Measurements from ENCODE around the gene FGGY.

FGGY gene

DNA sequence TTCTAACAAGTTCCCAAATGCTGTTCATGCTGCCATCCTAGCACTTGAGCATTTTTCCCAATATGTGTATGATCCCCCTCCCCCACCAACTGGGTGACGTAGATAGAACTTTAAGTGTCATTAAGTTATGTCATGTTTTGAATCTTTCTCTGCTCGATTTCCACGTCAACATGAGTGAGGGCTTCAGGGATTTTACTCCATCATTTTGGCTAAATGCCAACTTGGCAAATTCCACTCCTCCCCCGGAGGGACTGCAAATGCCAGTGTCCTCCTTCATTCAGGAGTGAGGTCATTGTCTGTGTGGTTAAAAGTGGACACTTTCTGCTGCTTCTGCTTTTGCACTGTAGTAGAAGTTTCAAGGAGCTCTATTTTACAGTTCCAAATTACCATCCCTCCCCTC is 201.7 kb downstream of the FGGY start:
- H3K4me1 ChIP-seq: no peaks in the 10 kb centered on the region
- TF ChIP-seq, protein P1, sequence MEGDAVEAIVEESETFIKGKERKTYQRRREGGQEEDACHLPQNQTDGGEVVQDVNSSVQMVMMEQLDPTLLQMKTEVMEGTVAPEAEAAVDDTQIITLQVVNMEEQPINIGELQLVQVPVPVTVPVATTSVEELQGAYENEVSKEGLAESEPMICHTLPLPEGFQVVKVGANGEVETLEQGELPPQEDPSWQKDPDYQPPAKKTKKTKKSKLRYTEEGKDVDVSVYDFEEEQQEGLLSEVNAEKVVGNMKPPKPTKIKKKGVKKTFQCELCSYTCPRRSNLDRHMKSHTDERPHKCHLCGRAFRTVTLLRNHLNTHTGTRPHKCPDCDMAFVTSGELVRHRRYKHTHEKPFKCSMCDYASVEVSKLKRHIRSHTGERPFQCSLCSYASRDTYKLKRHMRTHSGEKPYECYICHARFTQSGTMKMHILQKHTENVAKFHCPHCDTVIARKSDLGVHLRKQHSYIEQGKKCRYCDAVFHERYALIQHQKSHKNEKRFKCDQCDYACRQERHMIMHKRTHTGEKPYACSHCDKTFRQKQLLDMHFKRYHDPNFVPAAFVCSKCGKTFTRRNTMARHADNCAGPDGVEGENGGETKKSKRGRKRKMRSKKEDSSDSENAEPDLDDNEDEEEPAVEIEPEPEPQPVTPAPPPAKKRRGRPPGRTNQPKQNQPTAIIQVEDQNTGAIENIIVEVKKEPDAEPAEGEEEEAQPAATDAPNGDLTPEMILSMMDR (IDR thresholded peaks at IDR 0.05; ENCODE audit: low read depth, low read length): no peak
- H3K27me3 ChIP-seq: no peaks in the 10 kb centered on the region
- H3K4me3 ChIP-seq (ENCODE audit: low read depth, low read length): no peak overlapping the region
- H3K36me3 ChIP-seq: no peaks in the 10 kb centered on the region
- no peak for DNase-seq
- no peaks in the 10 kb centered on the region; the same call in 1 of the 2 replicates for H3K9me3 ChIP-seq

DNA sequence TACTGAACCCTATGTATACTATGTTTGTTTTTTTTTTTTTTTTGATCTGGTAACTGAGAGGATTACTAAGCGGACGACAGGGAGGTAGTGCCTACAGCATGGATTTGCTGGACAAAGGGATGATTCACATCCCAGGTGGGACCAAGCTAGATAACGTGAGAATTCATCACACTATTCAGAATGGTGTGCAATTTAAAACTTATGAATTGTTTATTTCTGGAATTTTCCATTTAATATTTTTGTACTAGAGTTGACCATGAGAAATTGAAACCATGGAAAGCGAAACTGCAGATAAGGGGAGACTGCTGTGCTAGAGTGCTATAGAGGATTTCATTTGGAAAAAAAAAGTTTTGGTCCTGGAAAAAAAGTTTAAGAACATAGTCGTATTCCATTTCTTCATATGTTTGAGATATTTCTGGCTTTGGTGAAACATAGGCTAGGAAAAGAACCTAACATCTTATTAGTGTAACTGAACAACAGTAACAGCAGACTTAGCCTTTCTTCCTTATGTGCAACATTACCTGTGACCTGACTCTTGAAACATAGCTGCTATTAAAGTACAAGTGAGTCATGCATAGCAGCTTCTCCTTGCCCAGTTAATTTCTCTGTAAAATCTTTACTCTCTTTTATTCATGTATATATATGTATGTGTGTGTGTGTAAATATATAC is 202.5 kb downstream of the FGGY start:
- TF ChIP-seq, protein P1 (IDR thresholded peaks at IDR 0.05; ENCODE audit: low read depth, low read length): no peak
- DNase-seq: no peak
- Histone ChIP-seq H3K36me3 (no peaks in the 10 kb centered on the region), H3K27me3 (no peaks in the 10 kb centered on the region), H3K4me3 (ENCODE audit: low read depth, low read length) (no peak overlapping the region), H3K4me1 (no peaks in the 10 kb centered on the region), H3K9me3 (no peaks in the 10 kb centered on the region; the same call in 1 of the 2 replicates)

DNA sequence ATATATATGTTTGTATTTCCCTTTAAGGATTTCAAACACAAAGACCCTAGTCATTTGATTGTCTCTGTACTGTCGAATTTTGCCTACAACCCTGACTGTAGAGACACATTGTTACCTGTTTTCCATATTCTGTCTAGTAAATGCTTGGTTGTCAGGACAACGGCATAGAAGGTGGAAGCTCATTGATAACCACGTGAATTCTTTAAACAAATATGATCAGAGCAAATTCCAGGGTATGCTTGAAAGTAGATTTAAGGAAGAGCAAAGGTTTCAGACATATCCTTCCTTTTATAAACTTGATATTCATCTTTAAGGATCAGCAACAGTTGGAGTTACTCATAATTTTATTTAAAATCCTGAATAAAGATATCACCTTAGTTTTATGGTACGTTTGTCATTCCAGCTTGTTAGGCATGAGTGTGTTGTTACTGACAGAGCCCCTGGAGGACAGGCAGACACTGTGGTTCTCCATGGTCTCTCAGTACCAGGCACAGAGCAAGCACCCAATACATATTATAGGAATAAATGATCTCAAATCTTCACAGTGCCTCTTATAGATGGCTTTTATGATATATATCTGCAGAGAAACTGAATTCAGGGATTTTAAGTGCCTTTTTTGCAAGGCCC is 203.2 kb downstream of the FGGY start:
- DNase-seq: no peak
- H3K36me3 ChIP-seq: no peaks in the 10 kb centered on the region

DNA sequence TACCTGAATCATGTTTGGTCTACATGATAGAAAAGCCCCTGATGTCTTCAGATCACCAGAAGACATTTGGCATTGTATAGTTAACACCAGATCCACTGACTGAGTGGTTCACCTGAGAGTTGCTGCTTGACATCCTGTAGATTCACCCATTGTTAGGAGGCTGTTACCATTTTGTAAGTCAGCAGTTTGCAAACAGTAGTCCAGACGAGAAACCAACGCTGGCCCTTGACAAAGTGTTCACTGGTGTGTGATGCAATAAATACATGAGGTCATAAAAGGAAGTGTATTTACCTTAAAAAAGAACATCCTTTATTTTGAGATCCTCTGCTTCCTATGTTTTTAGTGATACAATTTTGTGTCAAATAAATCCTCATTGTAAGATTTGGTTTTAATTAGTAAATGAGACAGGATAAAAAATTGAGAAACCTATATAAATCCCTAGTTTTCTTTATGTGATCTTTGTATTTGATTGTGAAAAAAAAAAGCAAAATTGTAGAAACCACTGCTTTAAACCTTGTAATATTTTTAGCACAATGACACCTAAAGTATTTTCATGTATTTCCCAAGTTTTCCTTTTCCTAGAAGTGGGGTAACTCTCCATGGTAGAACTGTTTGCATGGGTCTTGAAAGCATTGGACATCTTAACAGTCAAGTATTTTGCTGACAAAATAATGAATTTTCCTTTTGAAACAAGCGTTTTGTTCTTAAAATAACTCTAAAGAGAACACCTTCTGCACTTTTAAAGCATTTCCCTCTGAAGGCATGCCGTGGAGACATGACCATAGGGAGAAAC is 204.3 kb downstream of the FGGY start:
- Histone ChIP-seq H3K9me3 (no peaks in the 10 kb centered on the region; the same call in 1 of the 2 replicates), H3K27me3 (no peaks in the 10 kb centered on the region), H3K36me3 (no peaks in the 10 kb centered on the region), H3K4me1 (no peaks in the 10 kb centered on the region), H3K4me3 (ENCODE audit: low read depth, low read length) (no peak overlapping the region)
- TF ChIP-seq, protein P1 (IDR thresholded peaks at IDR 0.05; ENCODE audit: low read depth, low read length): no peak
- no peak for DNase-seq

More for the DNA sequence above, 203.2 kb downstream of the FGGY start:
- Histone ChIP-seq H3K27me3 (no peaks in the 10 kb centered on the region), H3K4me3 (ENCODE audit: low read depth, low read length) (no peak overlapping the region), H3K9me3 (no peaks in the 10 kb centered on the region; the same call in 1 of the 2 replicates), H3K4me1 (no peaks in the 10 kb centered on the region)
- TF ChIP-seq, protein P1 (IDR thresholded peaks at IDR 0.05; ENCODE audit: low read depth, low read length): no peak

DNA sequence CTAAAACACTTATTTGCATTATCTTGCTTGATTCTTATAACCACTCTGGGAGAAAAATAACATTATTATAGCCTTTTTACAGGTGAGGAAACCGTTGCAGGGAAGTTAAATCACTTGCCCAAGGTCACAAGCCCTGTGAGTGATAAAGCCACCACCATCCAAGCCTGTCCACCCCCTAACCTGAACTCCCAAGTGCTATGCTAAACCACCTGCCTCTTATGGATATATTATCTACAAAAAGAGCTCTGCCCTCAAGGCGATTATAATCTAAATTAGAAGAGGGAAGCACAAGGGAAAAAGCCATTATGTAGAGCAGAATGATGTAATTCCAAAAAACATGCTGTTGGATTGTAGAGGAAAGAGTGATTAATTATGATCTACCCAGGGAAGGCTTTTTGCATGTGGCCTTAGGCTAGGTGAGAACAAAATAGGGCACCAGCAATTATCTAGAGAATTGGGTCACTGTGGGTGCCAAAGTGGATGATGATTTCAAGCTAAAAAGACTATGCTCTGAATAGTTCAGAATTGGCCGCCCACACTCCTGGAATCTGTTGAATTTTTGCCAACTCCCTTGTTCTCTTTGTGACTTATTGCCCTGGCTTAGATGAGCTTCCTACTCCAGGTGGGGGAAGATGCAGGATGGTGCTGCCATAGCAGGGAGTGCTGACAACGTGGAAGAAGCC is 205.3 kb downstream of the FGGY start:
- no peaks in the 10 kb centered on the region for H3K36me3 ChIP-seq
- TF ChIP-seq, protein P1 (IDR thresholded peaks at IDR 0.05; ENCODE audit: low read depth, low read length): no peak
- H3K27me3 ChIP-seq: no peaks in the 10 kb centered on the region
- H3K9me3 ChIP-seq: no peaks in the 10 kb centered on the region; the same call in 1 of the 2 replicates
- no peaks in the 10 kb centered on the region for H3K4me1 ChIP-seq
- H3K4me3 ChIP-seq (ENCODE audit: low read depth, low read length): no peak overlapping the region
- peak; percentile 14 for DNase-seq
